SK-N-SH treated with all-trans-retinoic acid at 6 μM for 48 hours (cell line): ENCODE results near the gene ANKRD42.

ENCODE experiments used
- BACH2 ChIP-seq: fragments of 250-450 bp; sonication (Bioruptor Pico); IDR thresholded peaks from 2 replicates; pipeline ENCODE4 v1.9.0; 2021; ENCODE audit warnings: mild to moderate bottlenecking, borderline replicate concordance
- ZC3H10 ChIP-seq: fragments of 250-450 bp; sonication (Bioruptor Pico); IDR thresholded peaks from 2 replicates; pipeline ENCODE4 v1.5.1; 2021; ENCODE audit warnings: mild to moderate bottlenecking, moderate library complexity
- ZFP3 ChIP-seq: fragments of 250-450 bp; sonication (Bioruptor Pico); IDR thresholded peaks from 2 replicates; pipeline ENCODE4 v1.5.0; 2020; ENCODE audit warnings: mild to moderate bottlenecking, moderate library complexity
- ZFP30 ChIP-seq: fragments of 450-650 bp; formaldehyde crosslinking; IDR thresholded peaks from 2 replicates; pipeline ENCODE4 v1.5.0; 2022; ENCODE audit warnings: mild to moderate bottlenecking, moderate library complexity
- ZNF70 ChIP-seq: fragments of 450-650 bp; formaldehyde crosslinking; IDR thresholded peaks from 2 replicates; pipeline ENCODE4 v1.5.0; 2020; ENCODE audit warnings: mild to moderate bottlenecking, moderate library complexity
- ZNF8 ChIP-seq: fragments of 450-650 bp; formaldehyde crosslinking; IDR thresholded peaks from 2 replicates; pipeline ENCODE4 v1.5.0; 2020; ENCODE audit warnings: mild to moderate bottlenecking, moderate library complexity
- TF ChIP-seq, protein P1 (sequence below): fragments of 250-450 bp; sonication (Bioruptor Pico); IDR thresholded peaks from 2 replicates; pipeline ENCODE4 v1.8.0; 2020; ENCODE audit warnings: mild to moderate bottlenecking, moderate library complexity, borderline replicate concordance
- TF ChIP-seq, protein P2 (sequence below): fragments of 250-450 bp; sonication (Bioruptor Pico); IDR thresholded peaks from 2 replicates; pipeline ENCODE4 v1.5.1; 2021; ENCODE audit warnings: mild to moderate bottlenecking, moderate library complexity

DNA sequence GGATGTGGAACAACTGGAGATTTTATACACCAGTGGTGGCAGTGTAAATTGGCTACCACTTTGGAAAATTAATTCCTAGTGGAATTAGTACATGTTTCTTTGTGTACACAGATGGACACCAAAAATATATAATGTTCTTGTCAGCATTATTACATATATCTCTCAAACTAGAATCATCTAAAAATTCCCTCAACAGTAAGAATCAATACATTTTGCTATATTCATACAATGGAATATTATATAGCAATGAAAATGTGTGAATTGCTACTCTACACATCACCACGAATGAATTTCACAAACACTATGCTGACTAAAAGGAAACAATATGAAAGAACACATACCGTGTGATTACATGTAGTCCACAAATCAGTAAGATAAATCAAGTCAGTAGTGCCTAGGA is 58.8 kb downstream of the ANKRD42 start:
- TF ChIP-seq ZC3H10 (no peak), ZNF70 (CRISPR knock-in tag) (no peak), ZNF8 (no peak), ZFP30 (CRISPR knock-in tag) (no peak), ZFP3 (no peak), BACH2 (CRISPR knock-in tag) (no peak)
- TF ChIP-seq, protein P1, sequence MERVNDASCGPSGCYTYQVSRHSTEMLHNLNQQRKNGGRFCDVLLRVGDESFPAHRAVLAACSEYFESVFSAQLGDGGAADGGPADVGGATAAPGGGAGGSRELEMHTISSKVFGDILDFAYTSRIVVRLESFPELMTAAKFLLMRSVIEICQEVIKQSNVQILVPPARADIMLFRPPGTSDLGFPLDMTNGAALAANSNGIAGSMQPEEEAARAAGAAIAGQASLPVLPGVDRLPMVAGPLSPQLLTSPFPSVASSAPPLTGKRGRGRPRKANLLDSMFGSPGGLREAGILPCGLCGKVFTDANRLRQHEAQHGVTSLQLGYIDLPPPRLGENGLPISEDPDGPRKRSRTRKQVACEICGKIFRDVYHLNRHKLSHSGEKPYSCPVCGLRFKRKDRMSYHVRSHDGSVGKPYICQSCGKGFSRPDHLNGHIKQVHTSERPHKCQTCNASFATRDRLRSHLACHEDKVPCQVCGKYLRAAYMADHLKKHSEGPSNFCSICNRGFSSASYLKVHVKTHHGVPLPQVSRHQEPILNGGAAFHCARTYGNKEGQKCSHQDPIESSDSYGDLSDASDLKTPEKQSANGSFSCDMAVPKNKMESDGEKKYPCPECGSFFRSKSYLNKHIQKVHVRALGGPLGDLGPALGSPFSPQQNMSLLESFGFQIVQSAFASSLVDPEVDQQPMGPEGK (CRISPR knock-in tag): no peak
- TF ChIP-seq, protein P2, sequence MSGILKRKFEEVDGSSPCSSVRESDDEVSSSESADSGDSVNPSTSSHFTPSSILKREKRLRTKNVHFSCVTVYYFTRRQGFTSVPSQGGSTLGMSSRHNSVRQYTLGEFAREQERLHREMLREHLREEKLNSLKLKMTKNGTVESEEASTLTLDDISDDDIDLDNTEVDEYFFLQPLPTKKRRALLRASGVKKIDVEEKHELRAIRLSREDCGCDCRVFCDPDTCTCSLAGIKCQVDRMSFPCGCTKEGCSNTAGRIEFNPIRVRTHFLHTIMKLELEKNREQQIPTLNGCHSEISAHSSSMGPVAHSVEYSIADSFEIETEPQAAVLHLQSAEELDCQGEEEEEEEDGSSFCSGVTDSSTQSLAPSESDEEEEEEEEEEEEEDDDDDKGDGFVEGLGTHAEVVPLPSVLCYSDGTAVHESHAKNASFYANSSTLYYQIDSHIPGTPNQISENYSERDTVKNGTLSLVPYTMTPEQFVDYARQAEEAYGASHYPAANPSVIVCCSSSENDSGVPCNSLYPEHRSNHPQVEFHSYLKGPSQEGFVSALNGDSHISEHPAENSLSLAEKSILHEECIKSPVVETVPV: no peak
